Activated T-helper 2 cell treated with anti-CD3 and anti-CD28 coated beads, Interferon-gamma antibody, Interleukin-2, Interleukin-4, amounts not matched to agents 10 μg/mL and 5 μg/mL and 100 μg/mL, durations not matched to agents 14 hours and 24 hours and 36 hours (primary cell): ENCODE results near the gene STX16. TPM values are rescaled to one million over a fixed set of nuclear protein-coding genes. Genes with fewer than 3 reads are reported as not detected.

Experiments
- DNase-seq: peaks from one replicate; pipeline ENCODE4 v3.0.0; 2021; ENCODE audit warnings: low spot score
- H3K27ac Mint-ChIP-seq: one replicate; pipeline ENCODE4 v1.8.0; 2021; ENCODE audit warnings: mixed read lengths
- H3K27me3 Mint-ChIP-seq: one replicate; pipeline ENCODE4 v1.8.0; 2021; ENCODE audit warnings: low read depth, mixed read lengths
- H3K36me3 Mint-ChIP-seq: one replicate; pipeline ENCODE4 v1.8.0; 2021; ENCODE audit warnings: low read depth, mixed read lengths
- H3K4me1 Mint-ChIP-seq: one replicate; pipeline ENCODE4 v1.8.0; 2021; ENCODE audit warnings: low read depth, mixed read lengths
- H3K4me3 Mint-ChIP-seq: one replicate; pipeline ENCODE4 v1.8.0; 2021; ENCODE audit warnings: low read depth, mild to moderate bottlenecking, moderate library complexity, mixed read lengths
- H3K9me3 Mint-ChIP-seq: one replicate; pipeline ENCODE4 v1.8.0; 2021; ENCODE audit warnings: mixed read lengths
- intact Hi-C: fragments of 100-400 bp; cut with micrococcal nuclease; formaldehyde crosslinking; loops from one replicate; pipeline ENCODE4 v1.15.1; 2023
- total RNA-seq: library from RNA; stranded (reverse); gene quantifications from 2 replicates; pipeline ENCODE4 v1.2.3, GENCODE V29; 2022

The STX16 gene
- total RNA-seq, 1 donor from 2014 or later = 103 TPM

DNA sequence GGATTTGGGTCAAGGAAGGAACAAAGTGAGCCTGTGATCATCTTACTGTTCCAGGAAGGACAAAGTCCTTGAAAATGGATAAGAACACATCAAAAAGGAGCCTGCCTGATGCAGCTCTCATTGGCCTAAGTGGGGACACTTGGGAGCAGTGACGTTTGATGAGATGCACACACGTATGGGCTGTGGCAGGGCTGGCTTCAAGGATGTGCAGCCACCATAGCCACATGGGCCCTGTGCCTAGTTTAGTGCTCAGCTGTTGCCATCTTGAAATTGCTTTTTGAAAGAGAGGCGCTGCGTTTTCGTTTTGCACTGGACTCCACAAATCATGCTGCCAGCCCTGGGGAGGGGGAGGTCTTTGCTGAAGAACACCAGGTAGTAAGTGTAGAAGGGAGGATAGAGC, 34.9 kb downstream of the STX16 start:
- no peak for DNase-seq
- H3K27ac Mint-ChIP-seq = no peak overlapping the region
- H3K27me3 Mint-ChIP-seq = no peaks in the 10 kb centered on the region
- peaks cover 12% of the 10 kb centered on the region for H3K36me3 Mint-ChIP-seq
- intact Hi-C loops = no loop called here
- H3K4me1 Mint-ChIP-seq = peaks cover 5% of the 10 kb centered on the region
- H3K4me3 Mint-ChIP-seq = no peak overlapping the region
- no peaks in the 10 kb centered on the region for H3K9me3 Mint-ChIP-seq

DNA sequence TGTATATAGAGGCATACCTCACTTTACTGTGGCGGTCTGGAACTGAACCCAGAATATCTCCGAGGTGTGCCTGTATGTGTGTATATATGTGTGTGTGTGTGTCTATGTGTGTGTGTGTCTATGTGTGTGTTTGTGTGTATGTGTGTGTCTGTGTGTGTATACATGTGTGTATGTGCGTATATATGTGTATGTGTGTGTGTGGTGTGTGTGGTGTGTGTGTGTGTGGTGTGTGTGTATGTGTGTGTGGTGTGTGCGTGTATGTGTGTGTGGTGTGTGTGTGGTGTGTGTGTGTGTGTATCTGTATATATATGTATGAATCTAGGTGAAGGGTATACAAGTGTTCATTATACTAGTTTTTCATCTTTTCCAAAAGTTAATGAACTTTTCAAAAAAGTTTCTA, 37.3 kb downstream of the STX16 start:
- no peak for DNase-seq
- Mint-ChIP-seq H3K4me1 (peaks cover 8% of the 10 kb centered on the region), H3K27ac (no peak overlapping the region), H3K4me3 (no peak overlapping the region), H3K36me3 (peaks cover 9% of the 10 kb centered on the region), H3K27me3 (no peaks in the 10 kb centered on the region), H3K9me3 (no peaks in the 10 kb centered on the region)
- intact Hi-C loops = no loop called here

DNA sequence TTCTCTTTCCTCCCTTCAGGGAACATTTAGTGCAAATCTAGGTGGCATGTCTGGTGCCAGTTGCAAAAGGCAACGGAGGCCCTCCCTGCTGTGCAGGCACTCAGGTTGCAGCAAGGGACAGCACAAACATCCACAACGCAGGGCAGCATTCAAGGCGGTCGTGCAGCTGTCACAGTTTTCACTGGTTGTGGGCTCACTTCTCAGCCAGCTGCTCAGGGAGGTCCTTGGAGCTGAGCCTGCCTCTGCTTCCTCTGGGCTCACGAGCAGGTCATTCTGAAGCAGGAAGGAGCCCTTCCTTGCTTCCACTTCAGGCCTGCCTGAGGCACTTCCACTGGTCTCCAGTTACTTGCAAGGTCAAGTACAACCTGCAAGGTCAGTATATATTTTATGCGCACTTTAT, 37.8 kb downstream of the STX16 start:
- peaks cover 10% of the 10 kb centered on the region for H3K4me1 Mint-ChIP-seq
- peaks cover 9% of the 10 kb centered on the region for H3K36me3 Mint-ChIP-seq
- H3K27me3 Mint-ChIP-seq = no peaks in the 10 kb centered on the region
- no peak overlapping the region for H3K4me3 Mint-ChIP-seq
- DNase-seq = no peak
- H3K9me3 Mint-ChIP-seq = no peaks in the 10 kb centered on the region
- intact Hi-C loops = no loop called here
- no peak overlapping the region for H3K27ac Mint-ChIP-seq

DNA sequence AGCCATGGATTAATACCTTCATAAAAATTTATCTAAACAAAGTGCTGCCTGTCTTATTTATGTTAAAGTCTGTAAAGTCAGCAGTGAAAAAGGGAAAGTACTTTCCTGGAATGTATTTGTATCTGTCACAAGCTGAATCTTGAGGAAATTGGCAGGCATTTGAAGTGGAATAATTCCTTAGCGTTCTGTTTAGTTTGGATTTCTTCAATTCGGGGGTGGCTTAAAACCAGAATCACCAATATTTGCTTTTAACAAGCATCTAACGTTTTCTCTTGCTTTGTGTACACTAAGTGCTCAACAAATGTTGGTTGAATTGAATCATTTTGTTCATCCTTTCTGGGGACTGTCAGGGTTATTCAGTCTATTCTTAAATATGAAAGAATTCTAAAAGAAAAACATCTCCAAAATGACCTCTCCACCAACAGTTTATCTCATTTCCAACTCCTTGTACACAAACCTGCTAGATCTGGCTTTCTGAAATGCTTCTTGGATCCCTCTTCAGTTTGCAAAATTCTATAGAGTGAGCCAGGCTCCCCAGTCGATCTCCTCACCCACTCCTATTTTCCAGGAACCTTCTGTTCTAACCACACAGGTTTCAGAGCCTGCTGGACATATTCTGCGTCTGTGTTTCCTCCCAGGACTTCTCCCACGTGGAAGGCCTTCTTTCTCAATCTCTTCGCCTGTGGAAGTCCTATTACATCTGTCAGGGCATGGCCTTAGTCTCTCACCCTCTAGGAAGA, 39.5 kb downstream of the STX16 start:
- intact Hi-C loops = no loop called here

DNA sequence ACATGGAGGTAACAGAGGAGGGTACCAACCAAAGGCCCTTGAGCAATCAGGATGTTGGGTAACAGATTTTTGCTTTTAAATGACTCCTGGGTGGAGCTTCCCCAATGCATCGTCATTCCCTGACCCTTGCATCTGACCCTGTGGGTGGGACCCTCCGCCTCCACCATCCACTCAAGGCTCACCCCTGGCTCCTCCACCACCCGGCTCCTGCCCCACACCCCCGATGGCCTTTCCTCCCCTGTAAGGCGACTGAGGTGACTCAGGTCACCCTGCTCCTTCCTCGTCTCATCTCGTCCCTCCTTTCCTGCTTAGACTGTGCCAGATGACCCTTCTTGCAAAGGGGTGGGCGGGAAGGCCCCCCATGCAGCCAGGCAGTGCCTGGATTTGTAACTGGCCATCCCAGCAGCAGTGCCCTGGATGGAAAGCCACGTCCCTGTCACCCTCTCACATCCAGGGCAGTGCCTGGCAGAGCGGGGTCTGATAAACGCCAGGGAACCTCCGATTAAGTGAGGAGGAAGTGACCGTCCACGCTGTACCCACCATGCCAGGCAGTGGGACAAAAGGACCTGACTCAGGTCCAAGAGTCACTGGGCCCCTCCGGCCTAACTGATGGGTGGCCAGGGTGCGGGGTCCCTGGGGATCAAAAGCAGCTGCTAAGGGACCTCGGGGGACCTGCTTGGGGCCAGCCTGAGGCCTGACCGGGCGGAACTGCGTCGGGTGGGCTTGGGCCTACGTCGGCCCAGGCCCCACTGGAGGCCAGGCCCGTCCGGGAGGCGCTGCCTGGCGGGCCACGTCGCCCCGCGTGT, 40.9 kb downstream of the STX16 start:
- Mint-ChIP-seq H3K36me3 (peaks cover 4% of the 10 kb centered on the region), H3K4me3 (no peak overlapping the region), H3K27ac (peak overlapping the region; percentile 48), H3K27me3 (no peaks in the 10 kb centered on the region), H3K4me1 (peaks cover 15% of the 10 kb centered on the region), H3K9me3 (no peaks in the 10 kb centered on the region)
- intact Hi-C loops = loop anchor here (2.0 kb wide), 1 partner anchor 41 kb away; the partner anchor contains the start of gene STX16
- DNase-seq = no peak

More for the DNA sequence above, 39.5 kb downstream of the STX16 start:
- H3K4me1 Mint-ChIP-seq = peaks cover 15% of the 10 kb centered on the region
- peaks cover 6% of the 10 kb centered on the region for H3K36me3 Mint-ChIP-seq
- no peak overlapping the region for H3K4me3 Mint-ChIP-seq
- DNase-seq = no peak
- no peaks in the 10 kb centered on the region for H3K9me3 Mint-ChIP-seq
- H3K27ac Mint-ChIP-seq = peak overlapping the region; percentile 67
- no peaks in the 10 kb centered on the region for H3K27me3 Mint-ChIP-seq

DNA sequence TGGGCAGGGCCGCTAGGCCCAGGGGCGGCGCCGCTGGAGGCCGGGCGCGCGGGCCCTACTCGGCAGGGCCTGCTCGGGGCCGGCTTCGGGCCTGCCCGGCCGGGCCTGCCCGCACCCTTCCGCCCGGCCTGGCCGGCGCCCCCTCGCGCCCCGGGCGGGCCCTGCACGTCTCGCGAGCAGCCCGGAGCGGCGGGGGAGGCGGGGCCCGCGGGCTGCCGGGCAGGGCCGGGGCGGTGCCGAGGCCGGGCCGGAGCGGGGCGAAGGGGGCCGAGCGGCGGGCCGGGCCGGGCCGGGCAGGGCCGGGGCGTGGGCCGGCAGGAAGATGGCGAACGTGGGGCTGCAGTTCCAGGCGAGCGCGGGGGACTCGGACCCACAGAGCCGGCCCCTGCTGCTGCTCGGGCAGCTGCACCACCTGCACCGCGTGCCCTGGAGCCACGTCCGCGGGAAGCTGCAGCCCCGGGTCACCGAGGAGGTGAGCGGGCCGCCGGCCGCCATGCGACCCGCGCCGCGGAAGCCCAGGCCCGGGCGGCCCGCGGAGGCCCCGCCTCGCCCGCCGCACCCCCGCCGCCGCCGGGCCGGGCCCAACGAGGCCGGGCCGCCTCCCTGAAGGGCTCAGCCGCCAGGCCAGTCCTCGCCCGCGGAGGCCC, 41.6 kb downstream of the STX16 start, which contains the start of gene NPEPL1:
NPEPL1 (plus strand) TSS at position 222 of the 647 bp plus-strand sequence; CDS start at position 323, 101 bp downstream.
- Mint-ChIP-seq H3K27ac (peak within 1 kb of the TSS; percentile 78), H3K4me1 (peaks cover 15% of the 10 kb centered on the region), H3K36me3 (peaks cover 4% of the 10 kb centered on the region), H3K27me3 (no peaks in the 10 kb centered on the region), H3K9me3 (no peaks in the 10 kb centered on the region), H3K4me3 (peak within 1 kb of the TSS; percentile 78)
- intact Hi-C loops = loop anchor here (2.0 kb wide), 1 partner anchor 42 kb away; the partner anchor contains the start of gene STX16
- DNase-seq = peak; percentile 54

DNA sequence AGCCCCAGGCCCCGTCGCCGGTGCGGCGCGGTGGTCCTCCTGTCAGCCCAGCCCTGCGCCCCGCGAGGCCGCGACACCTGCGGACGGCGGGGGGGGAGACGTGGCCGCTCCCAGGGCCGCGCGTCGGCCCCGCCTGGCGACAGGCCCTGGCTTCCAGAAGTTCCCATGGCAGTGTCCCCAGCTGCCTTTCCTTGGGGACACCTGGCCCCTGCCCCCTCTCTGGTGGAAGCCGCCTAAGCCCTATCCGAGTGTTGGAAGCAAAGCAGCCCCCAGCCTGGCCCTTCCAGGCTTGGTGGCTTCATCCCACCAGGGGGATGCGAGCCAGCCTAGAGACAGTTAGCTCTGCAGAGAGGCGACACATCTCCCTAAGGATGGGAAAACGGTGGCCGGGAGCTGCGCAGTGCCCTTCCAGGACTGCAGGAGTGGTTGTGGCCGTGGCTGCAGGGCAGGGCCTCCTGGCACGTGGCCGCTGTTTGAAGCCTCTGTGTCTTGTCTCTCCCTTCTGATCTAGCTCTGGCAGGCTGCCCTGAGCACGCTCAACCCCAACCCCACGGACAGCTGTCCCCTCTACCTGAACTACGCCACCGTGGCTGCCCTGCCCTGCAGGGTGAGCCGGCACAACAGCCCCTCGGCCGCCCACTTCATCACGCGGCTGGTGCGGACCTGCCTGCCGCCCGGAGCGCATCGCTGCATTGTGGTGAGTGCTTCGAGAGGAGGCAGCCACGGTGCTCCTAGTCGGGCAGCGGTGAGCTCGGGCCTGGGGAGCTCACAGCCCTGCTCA, 42.3 kb downstream of the STX16 start:
- DNase-seq = no peak
- Mint-ChIP-seq H3K4me3 (peak overlapping the region; percentile 78), H3K36me3 (peaks cover 9% of the 10 kb centered on the region), H3K27ac (peak overlapping the region; percentile 78), H3K9me3 (no peaks in the 10 kb centered on the region), H3K4me1 (peaks cover 15% of the 10 kb centered on the region), H3K27me3 (no peaks in the 10 kb centered on the region)
- intact Hi-C loops = loop anchor here (2.0 kb wide), 1 partner anchor 43 kb away; the partner anchor contains the start of gene STX16

DNA sequence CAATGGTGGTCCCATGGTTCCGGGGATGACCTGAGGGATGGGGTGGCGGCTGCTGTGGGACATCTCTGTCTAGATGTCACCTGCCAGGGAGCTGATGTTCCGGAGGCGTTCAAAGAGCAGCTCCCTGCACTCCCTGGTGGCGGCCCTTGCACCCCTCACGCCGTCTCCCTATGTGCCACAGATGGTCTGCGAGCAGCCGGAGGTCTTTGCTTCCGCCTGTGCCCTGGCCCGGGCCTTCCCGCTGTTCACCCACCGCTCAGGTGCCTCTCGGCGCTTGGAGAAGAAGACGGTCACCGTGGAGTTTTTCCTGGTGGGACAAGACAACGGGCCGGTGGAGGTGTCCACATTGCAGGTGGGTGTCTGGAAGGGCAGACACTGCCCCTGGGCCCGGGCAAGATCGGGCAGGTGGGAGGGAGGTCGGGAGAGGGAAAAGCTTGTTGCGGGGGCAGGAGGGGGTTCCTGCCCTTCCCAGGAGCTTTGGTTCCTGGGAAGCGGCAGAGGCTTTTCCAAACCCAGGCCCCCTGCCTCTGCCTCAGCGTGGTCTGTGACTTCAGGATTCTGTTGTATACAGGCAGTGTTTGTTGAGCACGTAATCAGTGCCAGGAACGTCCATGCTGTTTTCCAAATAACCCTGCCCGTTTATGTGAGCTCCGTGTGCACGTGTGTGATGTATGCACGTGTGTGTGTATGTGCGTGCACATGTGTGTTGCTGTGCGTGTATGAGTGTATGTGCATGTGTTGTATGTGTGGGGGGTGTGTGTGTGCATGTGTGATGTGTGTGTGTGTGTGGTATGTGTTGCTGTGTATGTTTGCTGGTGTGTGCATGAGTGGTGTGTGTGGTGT, 43.4 kb downstream of the STX16 start:
- Mint-ChIP-seq H3K4me3 (peak overlapping the region; percentile 78), H3K27me3 (no peaks in the 10 kb centered on the region), H3K27ac (no peak overlapping the region), H3K9me3 (no peaks in the 10 kb centered on the region), H3K4me1 (peaks cover 15% of the 10 kb centered on the region), H3K36me3 (peaks cover 13% of the 10 kb centered on the region)
- intact Hi-C loops = no loop called here
- no peak for DNase-seq

DNA sequence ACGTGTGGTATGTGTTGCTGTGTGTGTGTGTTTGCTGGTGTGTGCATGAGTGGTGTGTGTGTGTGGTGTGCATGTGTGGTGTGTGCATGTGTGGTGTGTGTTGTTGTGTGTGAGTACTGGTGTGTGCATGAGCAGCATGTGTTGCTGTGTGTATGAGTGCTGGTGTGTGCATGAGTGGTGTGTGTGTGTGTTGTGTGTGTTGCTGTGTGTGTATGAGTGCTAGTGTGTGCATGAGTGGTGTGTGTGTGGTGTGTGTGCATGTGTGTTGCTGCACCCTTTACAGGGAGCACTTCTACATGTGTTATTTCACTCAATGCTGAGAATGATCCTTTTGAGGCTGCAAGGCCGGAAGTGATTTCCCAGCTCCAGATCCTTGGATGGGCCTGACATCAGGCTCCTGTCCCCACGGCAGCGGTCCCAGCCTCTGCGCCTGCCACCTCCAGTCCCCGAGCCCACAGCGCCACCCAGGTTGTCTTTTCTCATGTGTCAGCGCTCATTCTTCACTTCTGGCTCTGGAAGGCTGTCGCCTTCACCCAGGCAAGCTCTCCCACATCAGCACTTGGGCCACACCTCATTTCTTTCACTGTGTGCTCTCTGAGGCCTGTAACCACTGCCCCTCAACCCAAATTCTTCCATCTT, 44.1 kb downstream of the STX16 start:
- H3K4me3 Mint-ChIP-seq = no peak overlapping the region
- no peak for DNase-seq
- peaks cover 14% of the 10 kb centered on the region for H3K36me3 Mint-ChIP-seq
- intact Hi-C loops = no loop called here
- no peaks in the 10 kb centered on the region for H3K9me3 Mint-ChIP-seq
- H3K4me1 Mint-ChIP-seq = peaks cover 22% of the 10 kb centered on the region
- no peaks in the 10 kb centered on the region for H3K27me3 Mint-ChIP-seq
- no peak overlapping the region for H3K27ac Mint-ChIP-seq

DNA sequence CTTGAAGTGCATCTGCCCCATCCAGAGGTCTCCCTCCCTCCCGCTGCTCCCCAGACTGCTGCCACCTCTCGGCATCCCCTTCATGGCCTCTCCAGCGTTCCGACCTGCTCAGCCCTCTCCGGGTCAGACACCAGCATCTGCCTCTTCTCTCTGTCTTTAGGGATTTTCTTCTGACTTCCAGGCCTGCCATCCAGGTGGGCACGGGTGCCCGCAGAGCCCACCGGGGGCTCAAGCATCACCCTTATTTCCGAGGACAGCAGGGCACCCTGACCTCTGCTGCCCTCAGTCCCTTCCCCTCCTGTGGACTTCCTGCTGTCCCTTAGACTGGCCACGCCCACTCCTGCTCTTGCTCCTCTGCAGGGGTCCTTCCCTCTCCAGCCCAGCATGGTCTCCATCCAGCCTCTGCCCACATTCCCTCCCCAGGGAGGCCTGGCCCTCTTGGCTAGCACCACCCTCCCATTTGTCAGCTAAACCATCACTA, 44.9 kb downstream of the STX16 start:
- no peak overlapping the region for H3K4me3 Mint-ChIP-seq
- peaks cover 19% of the 10 kb centered on the region for H3K36me3 Mint-ChIP-seq
- intact Hi-C loops = no loop called here
- no peaks in the 10 kb centered on the region for H3K9me3 Mint-ChIP-seq
- DNase-seq = no peak
- H3K27me3 Mint-ChIP-seq = no peaks in the 10 kb centered on the region
- no peak overlapping the region for H3K27ac Mint-ChIP-seq
- peaks cover 22% of the 10 kb centered on the region for H3K4me1 Mint-ChIP-seq

DNA sequence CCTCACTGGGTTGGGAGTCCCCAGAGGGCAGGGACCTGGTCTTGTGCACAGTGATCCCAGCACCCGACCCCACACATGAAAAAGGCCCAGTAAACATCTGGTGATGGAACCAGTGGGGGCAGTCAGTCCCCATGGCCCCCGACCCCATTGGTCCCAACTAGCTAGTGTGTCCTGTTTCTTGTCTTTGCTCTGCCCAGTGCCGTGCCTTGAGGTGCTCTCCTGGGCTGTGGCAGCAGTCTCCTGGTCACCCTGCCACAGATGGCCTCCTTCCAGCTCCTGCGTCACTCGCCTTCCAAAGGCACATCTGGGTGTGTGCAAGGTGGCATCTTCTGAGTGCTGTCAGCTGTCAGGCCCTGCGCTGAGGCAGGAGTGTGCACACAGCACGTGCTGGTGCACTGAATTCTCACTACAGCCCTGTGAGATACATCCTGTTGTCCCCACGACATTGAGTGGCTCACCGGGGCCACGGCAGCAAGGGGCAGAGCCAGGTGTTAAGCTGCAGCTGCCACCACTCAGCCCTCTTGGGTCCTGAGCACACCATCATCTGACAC, 45.4 kb downstream of the STX16 start:
- Mint-ChIP-seq H3K36me3 (peaks cover 19% of the 10 kb centered on the region), H3K27me3 (no peaks in the 10 kb centered on the region), H3K4me3 (no peak overlapping the region), H3K9me3 (no peaks in the 10 kb centered on the region), H3K4me1 (peaks cover 21% of the 10 kb centered on the region), H3K27ac (no peak overlapping the region)
- intact Hi-C loops = no loop called here
- DNase-seq = no peak
